PC-3 (cell line): ENCODE results near the gene MGLL. TPM values are rescaled to one million over a fixed set of nuclear protein-coding genes. Genes with fewer than 3 reads are reported as not detected.

Experiments
- ATAC-seq: fragments of 200-7000 bp; cut with Tn5 transposase; 2 replicates; pipeline ENCODE4 v1.9.1; 2020; ENCODE audit warnings: mild to moderate bottlenecking, moderate library complexity
- BruUV-seq: library from RNA; stranded (reverse); fragments of 400-500 nt; replicated peaks from 2 replicates; lab custom pipeline; 2021; lab: Mats Ljungman, UMichigan
- CTCF ChIA-PET: fragments of 300-600 bp; sonication (Branson Sonifier 250); formaldehyde crosslinking; loops from one replicate; lab custom pipeline; 2022; ENCODE audit warnings: antibody characterized with exemption; lab: Charles Lee
- POLR2A ChIA-PET: fragments of 300-600 bp; sonication (Branson Sonifier 250); formaldehyde crosslinking; loops from one replicate; lab custom pipeline; 2022; ENCODE audit warnings: antibody characterized with exemption; ENCODE audit not compliant: unreplicated experiment; lab: Charles Lee
- DNase-seq: peaks from one replicate; pipeline ENCODE4 v3.0.0-alpha.2; 2015
- H2AFZ ChIP-seq: fragments of 300-600 bp; sonication (generic); 2 replicates; pipeline ENCODE4 v1.6.0; 2016; ENCODE audit warnings: antibody characterized with exemption, low read length
- H3F3A ChIP-seq: fragments of 300-600 bp; sonication (generic); one replicate; pipeline ENCODE4 v1.6.0; 2017; ENCODE audit warnings: antibody characterized with exemption, low read length, control low read depth, mild to moderate bottlenecking; ENCODE audit not compliant: unreplicated experiment
- H3K27ac ChIP-seq: fragments of 300-600 bp; sonication (generic); 2 replicates; pipeline ENCODE4 v1.5.1; 2016; ENCODE audit warnings: mild to moderate bottlenecking, low read length
- H3K27me3 ChIP-seq: fragments of 300-600 bp; sonication (generic); 2 replicates; pipeline ENCODE4 v1.6.1; 2016; ENCODE audit warnings: low read length, mixed read lengths
- H3K36me3 ChIP-seq: fragments of 300-600 bp; sonication (generic); 2 replicates; pipeline ENCODE4 v1.6.1; 2016; ENCODE audit warnings: low read depth, mixed run types, low read length, mixed read lengths
- H3K4me1 ChIP-seq: fragments of 300-600 bp; sonication (generic); 2 replicates; pipeline ENCODE4 v1.5.1; 2016; ENCODE audit warnings: low read length; ENCODE audit not compliant: insufficient read depth
- H3K4me2 ChIP-seq: fragments of 300-600 bp; sonication (generic); 2 replicates; pipeline ENCODE4 v1.6.0; 2016; ENCODE audit warnings: low read length
- H3K4me3 ChIP-seq: fragments of 300-600 bp; sonication (generic); 2 replicates; pipeline ENCODE4 v1.5.1; 2016; ENCODE audit warnings: mild to moderate bottlenecking, low read length, mixed read lengths
- H3K79me2 ChIP-seq: fragments of 300-600 bp; sonication (generic); 2 replicates; pipeline ENCODE4 v1.6.1; 2017; ENCODE audit warnings: low read length, mixed read lengths
- H3K9ac ChIP-seq: fragments of 300-600 bp; sonication (generic); 2 replicates; pipeline ENCODE4 v1.6.0; 2016; ENCODE audit warnings: mild to moderate bottlenecking, low read length
- H3K9me2 ChIP-seq: fragments of 300-600 bp; sonication (generic); replicated peaks from 2 replicates; pipeline ENCODE4 v1.6.1; 2016; ENCODE audit warnings: mixed run types, low read length, mixed read lengths
- H3K9me3 ChIP-seq: fragments of 300-600 bp; sonication (generic); 2 replicates; pipeline ENCODE4 v1.6.1; 2016; ENCODE audit warnings: low read length, mixed read lengths
- H4K20me1 ChIP-seq: fragments of 300-600 bp; sonication (generic); 2 replicates; pipeline ENCODE4 v1.6.1; 2016; ENCODE audit warnings: low read length, mixed read lengths
- CTCF ChIP-seq: fragments of 300-600 bp; sonication (generic); conservative IDR thresholded peaks from 2 replicates; pipeline ENCODE4 v1.5.1; 2017; ENCODE audit warnings: antibody characterized with exemption, low read depth, mild to moderate bottlenecking, low read length
- EZH2 ChIP-seq: fragments of 300-600 bp; sonication (generic); IDR thresholded peaks from one replicate; pipeline ENCODE4 v1.6.1; 2017; ENCODE audit warnings: antibody characterized with exemption, mild to moderate bottlenecking, low read length; ENCODE audit not compliant: unreplicated experiment
- EZH2phosphoT487 ChIP-seq: fragments of 300-600 bp; sonication (generic); IDR thresholded peaks from 2 replicates; pipeline ENCODE4 v1.6.1; 2018; ENCODE audit warnings: mild to moderate bottlenecking, antibody characterized with exemption, low read length, borderline replicate concordance
- intact Hi-C: fragments of 100-400 bp; cut with micrococcal nuclease; formaldehyde crosslinking; loops from 2 replicates; pipeline ENCODE4 v1.9.0; 2023
- total RNA-seq: library from RNA; depleted of rRNA; stranded (reverse); fragments of >200 nt; gene quantifications from 2 replicates; pipeline ENCODE4 v1.2.3, GENCODE V29; 2014

The MGLL gene
- total RNA-seq, 1 experiment from 2014 or later: 38.7 TPM

GRCh38 chr3:127708837-127709236 is 113.5 kb downstream of the MGLL start:
- no peak for DNase-seq
- Histone ChIP-seq H3F3A (no peaks in the 10 kb centered on the region), H3K36me3 (no peaks in the 10 kb centered on the region), H3K79me2 (no peaks in the 10 kb centered on the region), H3K27ac (no peak overlapping the region), H3K4me2 (no peak overlapping the region), H3K27me3 (no peaks in the 10 kb centered on the region), H3K4me1 (peaks cover 25% of the 10 kb centered on the region), H3K9ac (no peak overlapping the region), H3K9me3 (no peaks in the 10 kb centered on the region), H4K20me1 (no peaks in the 10 kb centered on the region), H2AFZ (no peak overlapping the region), H3K4me3 (no peak overlapping the region), H3K9me2 (no peaks in the 10 kb centered on the region)
- CTCF ChIA-PET: no interaction called here
- TF ChIP-seq EZH2: no peak
- TF ChIP-seq CTCF: no peak
- no TSS peak for BruUV-seq
- POLR2A ChIA-PET: no interaction called here
- intact Hi-C loops: no loop called here
- ATAC-seq: no peak

GRCh38 chr3:127707851-127708411 is 114.4 kb downstream of the MGLL start:
- CTCF ChIA-PET: no interaction called here
- TF ChIP-seq CTCF (no peak), EZH2phosphoT487 (no peak)
- POLR2A ChIA-PET: no interaction called here
- no peaks in the 10 kb centered on the region for H3K9me2 ChIP-seq
- no peaks in the 10 kb centered on the region for H3K9me3 ChIP-seq
- H3F3A ChIP-seq: no peaks in the 10 kb centered on the region
- H3K4me3 ChIP-seq: no peak overlapping the region
- no peak for DNase-seq
- H3K79me2 ChIP-seq: no peaks in the 10 kb centered on the region
- H3K27ac ChIP-seq: no peak overlapping the region
- H3K4me1 ChIP-seq: peaks cover 19% of the 10 kb centered on the region
- no peaks in the 10 kb centered on the region for H3K27me3 ChIP-seq
- H3K36me3 ChIP-seq: no peaks in the 10 kb centered on the region
- H2AFZ ChIP-seq: no peak overlapping the region
- intact Hi-C loops: no loop called here
- no peaks in the 10 kb centered on the region for H4K20me1 ChIP-seq
- no peak for ATAC-seq
- no TSS peak for BruUV-seq
- H3K4me2 ChIP-seq: no peak overlapping the region
- no peak overlapping the region for H3K9ac ChIP-seq

- DNase-seq (no peak), ATAC-seq (no peak)
- Histone ChIP-seq H3K9me3 (no peaks in the 10 kb centered on the region), H3K4me2 (no peak overlapping the region), H3K9ac (no peak overlapping the region), H3K4me1 (peaks cover 19% of the 10 kb centered on the region), H3K9me2 (no peaks in the 10 kb centered on the region), H3K27me3 (no peaks in the 10 kb centered on the region), H3K36me3 (no peaks in the 10 kb centered on the region), H3F3A (no peaks in the 10 kb centered on the region), H3K27ac (no peak overlapping the region), H4K20me1 (no peaks in the 10 kb centered on the region), H2AFZ (no peak overlapping the region), H3K4me3 (no peak overlapping the region), H3K79me2 (no peaks in the 10 kb centered on the region)
- BruUV-seq: no TSS peak
- ChIA-PET CTCF (no interaction called here), POLR2A (no interaction called here)
- intact Hi-C loops: no loop called here
- TF ChIP-seq CTCF (no peak), EZH2phosphoT487 (no peak), EZH2 (no peak)
Measured at GRCh38 chr3:127706785-127707351, 115.4 kb downstream of the MGLL start.
